ENCODE measurements around the gene CEP170B. TPM values are rescaled to one million over a fixed set of nuclear protein-coding genes. Genes with fewer than 3 reads are reported as not detected.

Gene CEP170B
- total and polyA plus RNA-seq, 2 donors (not counting 3 experiments of a cell fraction or from before 2014, with no cell fraction given), result 13.9 to 38.6 TPM

GRCh38 chr14:104923640-104924420 is 58.8 kb downstream of the CEP170B start:
- DNase-seq (ENCODE audit: low read depth, low spot score) (no peak), FAIRE-seq (no peak)
- Histone ChIP-seq H3K27ac (ENCODE audit: insufficient read depth, low read depth, low read length) (no peak overlapping the region), H2AFZ (ENCODE audit: low read depth, low read length) (no peak overlapping the region), H4K20me1 (replicated peaks; ENCODE audit: control insufficient read depth, extremely low read depth, insufficient read depth, low read length) (no peaks in the 10 kb centered on the region), H3K9me1 (replicated peaks; ENCODE audit: control insufficient read depth, extremely low read depth, insufficient read depth, low read length) (no peaks in the 10 kb centered on the region), H3K9me3 (replicated peaks; ENCODE audit: control insufficient read depth, insufficient read depth, low read length) (no peaks in the 10 kb centered on the region), H3K4me3 (replicated peaks in 1 of 3; ENCODE audit: insufficient read depth in 1 of 3, low read depth in 1 of 3, low read length in 3 of 3) (no peak overlapping the region), H3K9ac (replicated peaks; ENCODE audit: extremely low read depth, insufficient read depth, low read length) (no peak overlapping the region), H3K36me3 (ENCODE audit: control insufficient read depth in 2 of 2, extremely low read depth in 1 of 2, insufficient read depth in 2 of 2, low read length in 2 of 2) (no peaks in the 10 kb centered on the region), H3K4me1 (ENCODE audit: control insufficient read depth, extremely low read depth, insufficient read depth, low read length) (no peaks in the 10 kb centered on the region), H3K4me2 (ENCODE audit: insufficient read depth, low read length) (no peak overlapping the region), H3K27me3 (ENCODE audit: control insufficient read depth in 2 of 2, insufficient read depth in 2 of 2, low read length in 2 of 2) (peaks cover 0 to 2% of the 10 kb centered on the region in 2 experiments), H3K79me2 (ENCODE audit: control insufficient read depth, insufficient read depth, low read length) (no peaks in the 10 kb centered on the region)
- intact Hi-C loops (cut with micrococcal nuclease), result no loop called here
- ChIA-PET CTCF (interaction anchor here (1.5 kb wide), 1 partner anchor 28 kb away, joined by 5 read pairs; no protein-coding TSS in a partner anchor), POLR2A (no interaction called here)
- dilution Hi-C loops (cut with MboI; ENCODE audit: extremely low pct_ligation_motif_present, low sequenced_read_pairs), result no loop called here
- no TSS peak for BruUV-seq (replicated peaks)
- TF ChIP-seq JUN (IDR thresholded peaks at IDR 0.05; ENCODE audit: borderline replicate concordance, insufficient read depth, insufficient read length, low read depth) (no peak), CTCF (IDR thresholded peaks at IDR 0.05; ENCODE audit: extremely low read depth in 1 of 2, insufficient read depth in 1 of 2, low read depth in 1 of 2, low read length in 2 of 2) (no peak), MYC (IDR thresholded peaks at IDR 0.05; ENCODE audit: low read depth, low read length) (no peak), FOS (IDR thresholded peaks at IDR 0.05; ENCODE audit: borderline replicate concordance, insufficient read depth, low read length) (no peak), POLR2AphosphoS5 (IDR thresholded peaks at IDR 0.05; ENCODE audit: insufficient read depth, low read depth, low read length) (no peak), POLR2A (IDR thresholded peaks at IDR 0.05; ENCODE audit: low read depth, low read length) (no peak), EZH2 (IDR thresholded peaks at IDR 0.05; ENCODE audit: borderline replicate concordance, low read depth, low read length, severe bottlenecking) (no peak), MAX (IDR thresholded peaks at IDR 0.05; ENCODE audit: insufficient read depth, insufficient read length) (no peak), GATA2 (IDR thresholded peaks at IDR 0.05; ENCODE audit: insufficient read depth, insufficient read length, low read depth, low read length) (no peak)
